ENCODE results near the gene CDX1.

- no peak for TF ChIP-seq CTCF (IDR thresholded peaks at IDR 0.05)
- TF ChIP-seq POLR2A (IDR thresholded peaks at IDR 0.05), result no peak
Measured at GRCh38 chr5:150121448-150122157, 45.0 kb upstream of the CDX1 start.
